Activated CD8-positive, alpha-beta T cell treated with anti-CD3 and anti-CD28 coated beads for 36 hours (primary cell): ENCODE data around the gene BTAF1. TPM values are rescaled to one million over a fixed set of nuclear protein-coding genes. Genes with fewer than 3 reads are reported as not detected.

Experiments
- ATAC-seq: fragments of 200-7000 bp; cut with Tn5 transposase; one replicate; pipeline ENCODE4 v1.10.0; 2021; ENCODE audit warnings: mild to moderate bottlenecking, moderate library complexity
- CTCF ChIA-PET: fragments of 350-600 bp; sonication (Branson Sonifier 250); formaldehyde crosslinking; loops from one replicate; lab custom pipeline; 2021; ENCODE audit warnings: antibody characterized with exemption; lab: Charles Lee
- POLR2A ChIA-PET: fragments of 350-600 bp; sonication (Branson Sonifier 250); formaldehyde crosslinking; loops from one replicate; lab custom pipeline; 2021; ENCODE audit warnings: antibody characterized with exemption; lab: Charles Lee
- DNase-seq: peaks from one replicate; pipeline ENCODE4 v3.0.0-alpha.2; 2020
- H3K27ac Mint-ChIP-seq: one replicate; pipeline ENCODE4 v1.8.0; 2021; ENCODE audit warnings: mild to moderate bottlenecking, mixed read lengths
- H3K27me3 Mint-ChIP-seq: one replicate; pipeline ENCODE4 v1.8.0; 2021; ENCODE audit warnings: mixed read lengths
- H3K36me3 Mint-ChIP-seq: one replicate; pipeline ENCODE4 v1.8.0; 2021; ENCODE audit warnings: low read depth, mixed read lengths
- H3K4me1 Mint-ChIP-seq: one replicate; pipeline ENCODE4 v1.8.0; 2021; ENCODE audit warnings: low read depth, mixed read lengths
- H3K4me3 Mint-ChIP-seq: one replicate; pipeline ENCODE4 v1.8.0; 2021; ENCODE audit warnings: mild to moderate bottlenecking, moderate library complexity, mixed read lengths
- H3K9me3 Mint-ChIP-seq: one replicate; pipeline ENCODE4 v1.8.0; 2021; ENCODE audit warnings: mixed read lengths
- CTCF ChIP-seq: fragments of 200-600 bp; IDR thresholded peaks from one replicate; pipeline ENCODE4 v1.8.0; 2022; ENCODE audit warnings: antibody characterized with exemption, mild to moderate bottlenecking
- intact Hi-C: fragments of 100-400 bp; cut with micrococcal nuclease; formaldehyde crosslinking; loops from one replicate; pipeline ENCODE4 v1.10.0; 2022
- total RNA-seq, 2 experiments: library from RNA; stranded (reverse); gene quantifications; one replicate each; pipeline ENCODE4 v1.2.3, GENCODE V29; 2021

The BTAF1 gene
- total RNA-seq, 2 experiments from 2014 or later: 73.4 to 75.3 TPM

GRCh38 chr10:92064506-92064905 lies 140.9 kb downstream of the BTAF1 start:
- no peaks in the 10 kb centered on the region for H3K36me3 Mint-ChIP-seq
- ChIA-PET CTCF (no interaction called here), POLR2A (interaction anchor here (0.6 kb wide), 1 partner anchor 95 kb away, joined by 3 read pairs; no protein-coding TSS in a partner anchor)
- H3K4me1 Mint-ChIP-seq: no peaks in the 10 kb centered on the region
- intact Hi-C loops: no loop called here
- no peaks in the 10 kb centered on the region for H3K27me3 Mint-ChIP-seq
- no peaks in the 10 kb centered on the region for H3K9me3 Mint-ChIP-seq
- ATAC-seq (no peak), DNase-seq (no peak)
- no peak for TF ChIP-seq CTCF
- H3K27ac Mint-ChIP-seq: no peak overlapping the region
- no peak overlapping the region for H3K4me3 Mint-ChIP-seq

- no peak for ATAC-seq
- Mint-ChIP-seq H3K4me1 (no peaks in the 10 kb centered on the region), H3K4me3 (no peak overlapping the region), H3K36me3 (peaks cover 1% of the 10 kb centered on the region), H3K27me3 (no peaks in the 10 kb centered on the region), H3K9me3 (no peaks in the 10 kb centered on the region), H3K27ac (no peak overlapping the region)
- intact Hi-C loops: no loop called here
- POLR2A ChIA-PET: no interaction called here
- no peak for DNase-seq
- TF ChIP-seq CTCF: no peak
- CTCF ChIA-PET: no interaction called here
These were observed 142.8 kb downstream of the BTAF1 start for GRCh38 chr10:92066386-92066785.

GRCh38 chr10:92068900-92069299 lies 145.3 kb downstream of the BTAF1 start:
- H3K27me3 Mint-ChIP-seq: no peaks in the 10 kb centered on the region
- H3K36me3 Mint-ChIP-seq: peaks cover 1% of the 10 kb centered on the region
- no peak for ATAC-seq
- no peaks in the 10 kb centered on the region for H3K4me1 Mint-ChIP-seq
- DNase-seq: no peak
- no peaks in the 10 kb centered on the region for H3K9me3 Mint-ChIP-seq
- intact Hi-C loops: no loop called here
- H3K27ac Mint-ChIP-seq: no peak overlapping the region
- ChIA-PET CTCF (no interaction called here), POLR2A (no interaction called here)
- TF ChIP-seq CTCF: no peak
- H3K4me3 Mint-ChIP-seq: no peak overlapping the region

GRCh38 chr10:92074126-92074887 lies 150.7 kb downstream of the BTAF1 start:
- DNase-seq: no peak
- Mint-ChIP-seq H3K4me1 (no peaks in the 10 kb centered on the region), H3K4me3 (no peak overlapping the region), H3K9me3 (no peaks in the 10 kb centered on the region), H3K27ac (no peak overlapping the region), H3K36me3 (peaks cover 1% of the 10 kb centered on the region), H3K27me3 (no peaks in the 10 kb centered on the region)
- peak; percentile 30 for TF ChIP-seq CTCF
- ChIA-PET CTCF (interaction anchor here (1.1 to 1.2 kb wide), 4 partner anchors 14 to 364 kb away, joined by 3 read pairs; partner anchors contain the start of genes CPEB3 and MARCHF5), POLR2A (interaction anchor here (0.7 kb wide), 1 partner anchor 219 kb away, joined by 3 read pairs; no protein-coding TSS in a partner anchor)
- intact Hi-C loops: no loop called here
- no peak for ATAC-seq

- no peak for TF ChIP-seq CTCF
- Mint-ChIP-seq H3K27ac (no peak overlapping the region), H3K27me3 (no peaks in the 10 kb centered on the region), H3K4me3 (no peak overlapping the region), H3K36me3 (peaks cover 2% of the 10 kb centered on the region), H3K9me3 (no peaks in the 10 kb centered on the region), H3K4me1 (no peaks in the 10 kb centered on the region)
- CTCF ChIA-PET: no interaction called here
- intact Hi-C loops: no loop called here
- POLR2A ChIA-PET: no interaction called here
- ATAC-seq (no peak), DNase-seq (no peak)
These were observed 152.3 kb downstream of the BTAF1 start for GRCh38 chr10:92075829-92076228.
